Prostate gland (tissue), 2 donors: ENCODE results near the gene C12orf56. TPM values are rescaled to one million over a fixed set of nuclear protein-coding genes. Genes with fewer than 3 reads are reported as not detected.

Experiments
- DNase-seq: peaks from one replicate; pipeline ENCODE4 v3.0.0-alpha.2; 2019; ENCODE audit warnings: low spot score
- H3K27ac ChIP-seq, 2 donors: fragments of 200-600 bp; sonication (generic); 2 replicates each; pipeline ENCODE4 v1.5.1; 2017 to 2019
- H3K27me3 ChIP-seq: fragments of 200-600 bp; sonication (generic); replicated peaks from 2 replicates; pipeline ENCODE4 v1.5.1; 2019; ENCODE audit not compliant: insufficient read depth
- H3K36me3 ChIP-seq, 2 donors: fragments of 200-600 bp; sonication (generic); 1 replicate in 1 of 2; 2 replicates in 1 of 2; pipeline versions ENCODE4 v1.5.1 to v1.8.1; 2017 to 2019
- H3K4me1 ChIP-seq: fragments of 200-600 bp; sonication (generic); replicated peaks from 2 replicates; pipeline ENCODE4 v1.5.1; 2019
- H3K4me3 ChIP-seq, 2 donors: fragments of 200-600 bp; sonication (generic); 2 replicates each; pipeline ENCODE4 v1.5.1; 2017 to 2019
- H3K9me3 ChIP-seq: fragments of 200-600 bp; sonication (generic); 2 replicates; pipeline ENCODE4 v1.5.1; 2017
- CTCF ChIP-seq, 4 experiments: fragments of 200-600 bp in 2 of 4; fragments of 450-650 bp in 2 of 4; sonication (generic) in 2 of 4; IDR thresholded peaks; 1 replicate in 3 of 4; 2 replicates in 1 of 4; pipeline ENCODE4 v1.5.1; 2016 to 2019; ENCODE audit warnings: antibody characterized with exemption in 4 of 4, mild to moderate bottlenecking in 2 of 4, moderate library complexity in 2 of 4
- POLR2A ChIP-seq: fragments of 450-650 bp; IDR thresholded peaks from one replicate; pipeline ENCODE4 v1.6.1; 2016; ENCODE audit warnings: antibody characterized with exemption, mild to moderate bottlenecking
- POLR2AphosphoS5 ChIP-seq: sonication (generic); formaldehyde crosslinking; IDR thresholded peaks from one replicate; pipeline ENCODE4 v1.6.1; 2017; ENCODE audit warnings: antibody characterized with exemption
- WGBS: methylation state at CpG from one replicate; pipeline ENCODE4 v1.1.5; 2018; 5-methylcytosine and 5-hydroxymethylcytosine counted together
- intact Hi-C: fragments of 100-400 bp; cut with DNase I; formaldehyde crosslinking; loops from one replicate; pipeline ENCODE4 v1.14.2; 2022
- total RNA-seq, 2 donors: library from RNA; depleted of rRNA; stranded (reverse); fragments of >200 nt; gene quantifications; one replicate each; pipeline ENCODE4 v1.1.0, GENCODE V29; 2016

The C12orf56 gene
- total RNA-seq, 2 donors from 2014 or later, result 0.91 to 2.1 TPM

GRCh38 chr12:64395739-64396138 is 5.2 kb upstream of the C12orf56 start:
- no peak for TF ChIP-seq POLR2A
- TF ChIP-seq POLR2AphosphoS5, result peak; percentile 53
- H3K4me3 ChIP-seq, result no peak overlapping the region
- H3K27me3 ChIP-seq, result no peaks in the 10 kb centered on the region
- WGBS, result 25% methylated on average over 2 of the region's 2 CpGs
- H3K9me3 ChIP-seq, result no peaks in the 10 kb centered on the region
- no peak for DNase-seq
- H3K36me3 ChIP-seq, result no peaks in the 10 kb centered on the region
- H3K27ac ChIP-seq, result no peak overlapping the region
- no peaks in the 10 kb centered on the region for H3K4me1 ChIP-seq
- intact Hi-C loops, result no loop called here

- TF ChIP-seq POLR2AphosphoS5 (no peak), POLR2A (no peak), CTCF (IDR thresholded peaks at IDR 0.05) (no peak)
- no peaks in the 10 kb centered on the region for H3K36me3 ChIP-seq
- H3K27ac ChIP-seq, result no peak overlapping the region
- intact Hi-C loops, result no loop called here
- H3K9me3 ChIP-seq, result no peaks in the 10 kb centered on the region
- H3K4me3 ChIP-seq, result no peak overlapping the region
- H3K4me1 ChIP-seq, result no peaks in the 10 kb centered on the region
- DNase-seq, result no peak
- 94% methylated on average over 3 of the region's 3 CpGs for WGBS
- no peaks in the 10 kb centered on the region for H3K27me3 ChIP-seq
Measured at GRCh38 chr12:64392221-64392620, 1.7 kb upstream of the C12orf56 start.

GRCh38 chr12:64389154-64389553 is 1.4 kb downstream of the C12orf56 start:
- intact Hi-C loops, result no loop called here
- no peaks in the 10 kb centered on the region for H3K36me3 ChIP-seq
- 69% methylated on average over 18 of the region's 18 CpGs for WGBS
- no peak overlapping the region for H3K4me3 ChIP-seq
- no peak for TF ChIP-seq CTCF (IDR thresholded peaks at IDR 0.05)
- TF ChIP-seq POLR2AphosphoS5, result no peak
- no peak for TF ChIP-seq POLR2A
- no peaks in the 10 kb centered on the region for H3K27me3 ChIP-seq
- H3K27ac ChIP-seq, result no peak overlapping the region
- no peaks in the 10 kb centered on the region for H3K4me1 ChIP-seq
- H3K9me3 ChIP-seq, result no peaks in the 10 kb centered on the region
- no peak for DNase-seq

GRCh38 chr12:64387197-64387816 is 3.3 kb downstream of the C12orf56 start:
- H3K4me3 ChIP-seq, result no peak overlapping the region
- no peaks in the 10 kb centered on the region for H3K36me3 ChIP-seq
- H3K27ac ChIP-seq, result no peak overlapping the region
- H3K4me1 ChIP-seq, result no peaks in the 10 kb centered on the region
- no peak for TF ChIP-seq POLR2AphosphoS5
- TF ChIP-seq CTCF (IDR thresholded peaks at IDR 0.05), result no peak
- TF ChIP-seq POLR2A, result no peak
- no peak for DNase-seq
- intact Hi-C loops, result no loop called here
- WGBS, result 57% methylated on average over 6 of the region's 6 CpGs
- no peaks in the 10 kb centered on the region for H3K9me3 ChIP-seq
- H3K27me3 ChIP-seq, result no peaks in the 10 kb centered on the region

- no peak for DNase-seq
- no peak for TF ChIP-seq POLR2A
- no peak for TF ChIP-seq POLR2AphosphoS5
- TF ChIP-seq CTCF (IDR thresholded peaks at IDR 0.05), result no peak
- Histone ChIP-seq H3K27me3 (no peaks in the 10 kb centered on the region), H3K4me3 (no peak overlapping the region), H3K36me3 (no peaks in the 10 kb centered on the region), H3K27ac (no peak overlapping the region), H3K4me1 (no peaks in the 10 kb centered on the region), H3K9me3 (no peaks in the 10 kb centered on the region)
- WGBS, result 42% methylated on average over 2 of the region's 2 CpGs
- intact Hi-C loops, result no loop called here
Measured at GRCh38 chr12:64385468-64385867, 5.1 kb downstream of the C12orf56 start.
